ENCODE measurements around the gene ASXL1.
"Not testable (repeated sequence)": the region's sequence is repeated elsewhere in the genome, so short reads cannot be mapped to it uniquely, and the experiment has no call there.

The ASXL1 gene

DNA sequence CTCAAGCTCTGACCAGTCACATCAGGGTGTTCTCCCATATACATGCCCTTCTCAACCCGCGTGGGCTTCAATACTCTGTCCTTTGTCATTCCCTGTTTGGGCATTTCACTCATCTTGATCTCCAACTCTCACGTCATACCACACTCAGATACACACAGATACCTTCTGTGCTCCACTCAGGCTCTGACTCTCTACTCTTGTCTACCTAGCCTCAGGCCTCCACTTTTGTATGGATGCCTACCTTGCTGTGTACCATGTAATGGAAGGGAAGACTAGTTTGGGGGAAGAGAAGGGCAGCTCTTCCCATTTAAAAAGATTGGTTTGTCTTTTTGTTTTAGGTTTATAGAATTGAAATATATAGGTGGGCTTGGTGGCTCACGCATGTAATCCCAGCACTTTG, 48.6 kb downstream of the ASXL1 start:
- ATAC-seq (replicated peaks; ENCODE audit: extremely low read depth, poor library complexity, severe bottlenecking) (no peak), DNase-seq (ENCODE audit: low spot score in 2 of 2) (no peak)
- H3K4me1 Mint-ChIP-seq, result peaks cover 32% of the 10 kb centered on the region
- peak overlapping the region; percentile 62 for H3K27ac Mint-ChIP-seq (ENCODE audit: low read depth)
- H3K4me3 Mint-ChIP-seq, result no peak overlapping the region
- no peaks in the 10 kb centered on the region for H3K9me3 Mint-ChIP-seq
- no peaks in the 10 kb centered on the region for H3K27me3 Mint-ChIP-seq
- peaks cover 6% of the 10 kb centered on the region for H3K36me3 Mint-ChIP-seq (ENCODE audit: insufficient read depth)

DNA sequence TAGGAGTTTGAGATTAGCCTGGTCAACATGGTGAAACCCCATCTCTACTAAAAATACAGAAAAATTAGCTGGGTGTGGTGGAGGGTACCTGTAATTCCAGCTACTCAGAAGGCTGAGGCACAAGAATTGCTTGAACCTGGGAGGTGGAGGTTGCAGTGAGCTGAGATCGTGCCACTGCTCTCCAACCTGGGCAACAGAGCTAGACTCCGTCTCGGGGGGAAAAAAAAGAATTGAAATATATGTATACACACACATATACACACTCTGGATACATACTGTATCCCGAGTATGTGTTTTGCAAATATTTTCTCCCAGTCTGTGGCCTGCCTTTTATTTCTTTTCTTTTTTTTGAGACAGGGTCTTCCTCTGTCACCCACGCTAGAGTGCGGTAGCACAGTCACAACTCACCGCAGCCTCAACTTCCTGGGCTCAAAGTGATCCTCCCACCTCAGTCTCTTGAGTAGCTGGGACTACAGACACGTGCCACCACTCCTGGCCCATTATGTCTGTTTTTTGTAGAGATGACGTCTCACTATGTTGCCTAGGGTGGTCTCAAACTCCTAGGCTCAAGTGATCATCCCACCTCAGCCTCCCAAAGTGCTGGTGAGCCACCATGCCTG, 49.1 kb downstream of the ASXL1 start:
- not testable (repeated sequence) for H3K27me3 Mint-ChIP-seq; H3K9me3 Mint-ChIP-seq; H3K36me3 Mint-ChIP-seq (ENCODE audit: insufficient read depth)
- Mint-ChIP-seq H3K4me3 (peak overlapping the region; percentile 55), H3K27ac (ENCODE audit: low read depth) (peak overlapping the region; percentile 62), H3K4me1 (peaks cover 37% of the 10 kb centered on the region)
- peak; percentile 99 for ATAC-seq (replicated peaks; ENCODE audit: extremely low read depth, poor library complexity, severe bottlenecking)
- peak; percentile 25 to 47 for DNase-seq (ENCODE audit: low spot score in 2 of 2)

DNA sequence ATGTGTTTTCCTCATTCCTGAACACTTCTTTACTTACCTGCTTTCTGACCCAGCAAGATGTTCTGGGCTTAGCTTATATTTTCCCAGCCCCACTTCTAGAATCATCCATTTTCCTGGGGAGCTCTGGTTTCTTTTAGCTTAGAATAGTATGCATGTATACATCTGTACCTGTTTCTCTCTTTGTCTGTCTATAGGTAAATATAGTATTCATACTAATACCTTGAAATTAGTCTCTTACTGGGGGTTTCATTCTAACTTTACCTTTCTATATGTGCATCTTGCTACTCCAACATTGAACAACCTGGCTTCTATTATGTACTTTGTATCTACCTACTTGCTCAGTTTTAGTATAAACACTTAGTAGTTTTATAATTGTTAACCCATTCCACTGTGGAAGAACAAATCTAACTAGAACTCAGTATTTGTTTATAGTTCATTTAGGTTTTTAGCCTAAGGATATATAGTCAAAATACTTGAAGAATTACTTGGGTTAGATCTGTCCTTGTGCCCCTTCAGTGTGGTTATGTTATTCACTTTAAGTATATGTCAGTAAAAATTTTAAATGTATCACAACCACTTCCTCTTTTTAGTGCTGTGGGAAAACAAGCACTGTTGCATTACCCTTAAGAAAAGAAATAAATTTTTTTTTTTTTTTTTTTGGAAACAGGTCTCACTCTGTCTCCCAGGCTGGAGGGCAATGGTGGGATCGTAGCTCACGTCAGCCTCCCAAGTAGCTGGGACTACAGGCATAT, 54.0 kb downstream of the ASXL1 start:
- ATAC-seq (replicated peaks; ENCODE audit: extremely low read depth, poor library complexity, severe bottlenecking) (no peak), DNase-seq (ENCODE audit: low spot score in 2 of 2) (no peak)
- Mint-ChIP-seq H3K36me3 (ENCODE audit: insufficient read depth) (peaks cover 10% of the 10 kb centered on the region), H3K4me3 (no peak overlapping the region), H3K4me1 (peaks cover 40% of the 10 kb centered on the region), H3K27ac (ENCODE audit: low read depth) (peak overlapping the region; percentile 68), H3K27me3 (no peaks in the 10 kb centered on the region), H3K9me3 (no peaks in the 10 kb centered on the region)

DNA sequence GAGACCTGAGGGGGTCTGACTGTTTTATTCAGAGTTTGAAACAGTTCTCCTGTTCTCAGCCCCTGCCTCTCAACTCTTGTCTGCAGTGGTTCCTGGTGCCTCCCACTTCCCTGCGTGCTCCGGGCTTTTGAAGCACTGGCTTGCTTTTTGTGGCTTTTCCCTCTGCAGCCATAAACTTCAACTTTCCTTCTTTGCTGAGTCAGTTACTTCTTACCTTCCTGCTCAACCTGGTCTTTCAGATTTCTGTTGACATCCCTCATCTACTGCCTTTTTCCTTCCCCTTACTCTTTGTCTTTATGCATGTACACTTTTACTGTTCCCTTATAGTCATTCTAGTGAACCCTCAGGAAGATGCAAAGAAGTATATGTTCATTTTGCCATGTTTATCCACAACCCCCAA, 57.4 kb downstream of the ASXL1 start:
- Mint-ChIP-seq H3K36me3 (ENCODE audit: insufficient read depth) (peaks cover 14% of the 10 kb centered on the region), H3K4me3 (no peak overlapping the region), H3K9me3 (no peaks in the 10 kb centered on the region), H3K27ac (ENCODE audit: low read depth) (peak overlapping the region; percentile 4), H3K27me3 (no peaks in the 10 kb centered on the region), H3K4me1 (peaks cover 34% of the 10 kb centered on the region)
- DNase-seq (ENCODE audit: low spot score in 2 of 2) (no peak), ATAC-seq (replicated peaks; ENCODE audit: extremely low read depth, poor library complexity, severe bottlenecking) (no peak)

DNA sequence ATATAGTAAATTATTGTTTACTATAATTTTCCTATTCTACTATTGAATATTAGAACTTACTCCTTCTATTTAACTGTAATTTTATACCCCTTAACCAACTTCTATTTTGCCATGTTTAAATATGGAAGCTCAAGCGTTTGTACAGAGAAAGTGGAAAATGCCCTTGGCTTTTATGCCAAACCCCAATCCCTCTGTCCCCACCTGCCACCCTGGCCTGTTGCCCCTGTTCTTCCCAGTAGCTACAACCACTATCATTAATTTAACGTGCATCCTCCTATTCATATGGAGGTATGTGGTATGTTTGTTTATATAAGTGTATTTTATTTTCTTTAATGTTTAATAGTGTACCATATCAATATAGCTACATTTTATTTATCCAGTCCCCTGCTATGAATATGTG, 58.1 kb downstream of the ASXL1 start:
- ATAC-seq (replicated peaks; ENCODE audit: extremely low read depth, poor library complexity, severe bottlenecking), result no peak
- Mint-ChIP-seq H3K27me3 (no peaks in the 10 kb centered on the region), H3K27ac (ENCODE audit: low read depth) (no peak overlapping the region), H3K4me3 (no peak overlapping the region), H3K36me3 (ENCODE audit: insufficient read depth) (peaks cover 17% of the 10 kb centered on the region), H3K9me3 (no peaks in the 10 kb centered on the region), H3K4me1 (peaks cover 34% of the 10 kb centered on the region)
- no peak for DNase-seq (ENCODE audit: low spot score in 2 of 2)

DNA sequence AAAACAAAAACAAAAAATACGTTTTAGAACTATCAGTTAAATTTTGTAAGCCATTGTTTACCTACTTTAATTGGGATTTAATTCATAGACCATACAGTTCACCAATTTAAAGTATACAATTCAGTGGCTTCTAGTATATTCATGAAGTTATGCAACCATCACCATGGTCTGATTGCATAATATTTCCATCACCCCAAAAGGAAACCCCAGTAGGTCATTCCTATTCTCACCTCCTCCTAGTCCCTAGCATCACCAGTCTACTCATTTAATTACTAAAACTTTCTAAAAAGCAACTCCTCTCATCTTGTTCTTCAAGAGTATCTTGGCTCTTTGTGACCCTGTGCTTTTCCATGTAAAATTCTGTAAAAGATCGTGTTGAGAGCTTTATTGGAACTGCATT, 60.2 kb downstream of the ASXL1 start:
- Mint-ChIP-seq H3K4me1 (peaks cover 31% of the 10 kb centered on the region), H3K9me3 (no peaks in the 10 kb centered on the region), H3K36me3 (ENCODE audit: insufficient read depth) (peaks cover 16% of the 10 kb centered on the region), H3K27ac (ENCODE audit: low read depth) (no peak overlapping the region), H3K4me3 (no peak overlapping the region), H3K27me3 (no peaks in the 10 kb centered on the region)
- ATAC-seq (replicated peaks; ENCODE audit: extremely low read depth, poor library complexity, severe bottlenecking) (no peak), DNase-seq (ENCODE audit: low spot score in 2 of 2) (no peak)

DNA sequence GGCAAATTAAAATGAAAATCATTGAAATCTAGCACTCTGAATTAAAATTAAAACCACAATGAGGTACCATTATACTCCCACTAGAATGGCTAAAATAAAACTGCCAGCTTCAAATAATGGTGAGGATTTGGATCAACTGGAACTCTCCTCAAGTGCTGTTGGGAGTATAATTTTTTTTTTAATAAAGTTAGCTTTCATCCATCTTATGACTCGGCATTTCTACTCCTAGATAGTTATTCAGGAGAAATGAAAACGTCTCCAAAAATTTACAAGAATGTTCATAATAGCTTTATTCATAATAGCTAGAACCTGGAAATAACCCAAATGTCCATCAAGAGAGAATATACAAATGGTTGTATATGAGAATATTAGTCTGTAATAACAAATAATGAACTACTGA, 63.2 kb downstream of the ASXL1 start:
- no peak for DNase-seq (ENCODE audit: low spot score in 2 of 2)
- Mint-ChIP-seq H3K27ac (ENCODE audit: low read depth) (no peak overlapping the region), H3K4me1 (peaks cover 16% of the 10 kb centered on the region), H3K27me3 (no peaks in the 10 kb centered on the region), H3K4me3 (no peak overlapping the region), H3K36me3 (ENCODE audit: insufficient read depth) (peaks cover 10% of the 10 kb centered on the region), H3K9me3 (no peaks in the 10 kb centered on the region)
- no peak for ATAC-seq (replicated peaks; ENCODE audit: extremely low read depth, poor library complexity, severe bottlenecking)

DNA sequence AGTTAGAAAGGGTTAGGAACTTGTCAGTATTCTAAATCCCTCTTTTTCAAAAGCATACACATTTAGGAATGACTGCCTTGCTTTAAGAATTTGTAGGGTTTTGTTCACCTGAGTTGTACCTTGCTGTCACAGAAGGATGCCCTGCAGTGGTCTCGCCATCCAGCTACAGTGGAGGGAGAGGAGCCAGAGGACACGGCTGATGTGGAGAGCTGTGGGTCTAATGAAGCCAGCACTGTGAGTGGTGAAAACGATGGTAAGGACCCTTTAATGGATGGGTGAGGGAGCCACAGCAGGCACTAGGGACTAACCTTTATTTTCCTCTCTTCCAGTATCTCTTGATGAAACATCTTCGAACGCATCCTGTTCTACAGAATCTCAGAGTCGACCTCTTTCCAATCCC, 69.9 kb downstream of the ASXL1 start:
- Mint-ChIP-seq H3K9me3 (no peaks in the 10 kb centered on the region), H3K4me1 (peaks cover 17% of the 10 kb centered on the region), H3K27ac (ENCODE audit: low read depth) (no peak overlapping the region), H3K36me3 (ENCODE audit: insufficient read depth) (peaks cover 48% of the 10 kb centered on the region), H3K27me3 (no peaks in the 10 kb centered on the region), H3K4me3 (no peak overlapping the region)
- ATAC-seq (replicated peaks; ENCODE audit: extremely low read depth, poor library complexity, severe bottlenecking) (no peak), DNase-seq (ENCODE audit: low spot score in 2 of 2) (no peak)

DNA sequence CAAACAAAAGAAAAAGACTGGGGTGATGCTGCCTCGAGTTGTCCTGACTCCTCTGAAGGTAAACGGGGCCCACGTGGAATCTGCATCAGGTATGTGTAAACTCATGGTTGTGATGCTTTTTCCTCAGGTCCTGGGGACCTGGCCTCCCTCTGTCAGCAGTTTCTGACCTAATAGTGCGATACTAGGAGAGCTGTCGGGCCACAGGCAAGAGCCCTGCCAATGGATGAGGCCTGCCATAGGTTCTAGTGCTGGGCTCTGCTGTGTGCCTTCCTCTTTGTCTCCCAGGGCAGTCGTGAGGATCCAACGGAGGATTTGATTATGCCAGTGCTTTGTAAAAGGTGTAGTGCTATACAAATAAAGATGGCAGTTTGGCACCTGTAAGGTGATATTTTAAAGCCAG, 71.2 kb downstream of the ASXL1 start:
- H3K27me3 Mint-ChIP-seq, result no peaks in the 10 kb centered on the region
- H3K27ac Mint-ChIP-seq (ENCODE audit: low read depth), result no peak overlapping the region
- ATAC-seq (replicated peaks; ENCODE audit: extremely low read depth, poor library complexity, severe bottlenecking) (no peak), DNase-seq (ENCODE audit: low spot score in 2 of 2) (no peak)
- H3K4me3 Mint-ChIP-seq, result no peak overlapping the region
- peaks cover 17% of the 10 kb centered on the region for H3K4me1 Mint-ChIP-seq
- H3K9me3 Mint-ChIP-seq, result no peaks in the 10 kb centered on the region
- H3K36me3 Mint-ChIP-seq (ENCODE audit: insufficient read depth), result peaks cover 61% of the 10 kb centered on the region

DNA sequence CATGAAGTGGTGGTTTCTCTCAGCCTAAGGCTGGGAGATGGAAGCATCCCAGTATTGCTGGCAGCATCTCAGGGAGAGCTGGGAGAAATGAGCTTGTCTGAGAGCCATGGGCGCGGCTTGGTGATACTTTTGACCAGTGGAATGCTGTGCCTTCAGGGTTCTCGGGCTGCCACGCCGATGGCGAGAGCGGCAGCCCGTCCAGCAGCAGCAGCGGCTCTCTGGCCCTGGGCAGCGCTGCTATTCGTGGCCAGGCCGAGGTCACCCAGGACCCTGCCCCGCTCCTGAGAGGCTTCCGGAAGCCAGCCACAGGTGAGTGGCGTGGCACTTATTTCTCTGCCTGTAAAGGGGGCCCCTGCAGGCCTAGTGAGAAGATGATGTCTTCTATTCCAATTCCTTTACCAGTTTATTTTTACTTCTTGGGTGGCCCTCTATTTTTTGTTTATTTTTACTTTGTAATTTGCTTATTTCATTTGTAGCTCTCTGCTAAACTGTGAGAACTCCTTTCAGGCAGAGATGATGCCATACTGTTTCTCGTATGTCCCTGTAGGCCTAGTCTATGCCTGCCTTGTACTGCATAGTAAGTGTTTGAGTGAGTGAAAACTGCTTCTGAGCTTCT, 71.7 kb downstream of the ASXL1 start:
- Mint-ChIP-seq H3K36me3 (ENCODE audit: insufficient read depth) (peaks cover 61% of the 10 kb centered on the region), H3K4me3 (no peak overlapping the region), H3K27me3 (no peaks in the 10 kb centered on the region), H3K9me3 (no peaks in the 10 kb centered on the region), H3K27ac (ENCODE audit: low read depth) (no peak overlapping the region), H3K4me1 (peaks cover 15% of the 10 kb centered on the region)
- ATAC-seq (replicated peaks; ENCODE audit: extremely low read depth, poor library complexity, severe bottlenecking) (no peak), DNase-seq (ENCODE audit: low spot score in 2 of 2) (no peak)

DNA sequence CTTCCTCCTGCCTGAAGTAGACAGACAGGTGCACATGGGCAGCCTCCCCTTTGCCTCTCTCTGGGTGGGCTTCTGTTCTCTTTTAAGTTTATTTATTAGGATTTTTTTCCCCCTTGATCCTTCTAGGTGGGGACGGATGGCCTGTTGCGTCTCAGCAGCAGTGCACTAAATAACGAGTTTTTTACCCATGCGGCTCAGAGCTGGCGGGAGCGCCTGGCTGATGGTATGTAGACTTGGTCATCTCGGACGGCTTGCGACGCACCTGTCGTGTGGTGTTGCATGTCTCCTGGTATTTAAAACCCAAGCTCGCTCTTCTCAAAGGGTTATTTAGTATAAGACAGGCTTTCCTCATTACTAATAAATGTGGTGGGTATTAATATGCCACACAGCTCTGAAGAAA, 73.3 kb downstream of the ASXL1 start:
- ATAC-seq (replicated peaks; ENCODE audit: extremely low read depth, poor library complexity, severe bottlenecking) (no peak), DNase-seq (ENCODE audit: low spot score in 2 of 2) (no peak)
- Mint-ChIP-seq H3K27me3 (no peaks in the 10 kb centered on the region), H3K36me3 (ENCODE audit: insufficient read depth) (peaks cover 70% of the 10 kb centered on the region), H3K27ac (ENCODE audit: low read depth) (no peak overlapping the region), H3K4me1 (peaks cover 11% of the 10 kb centered on the region), H3K9me3 (no peaks in the 10 kb centered on the region), H3K4me3 (no peak overlapping the region)

DNA sequence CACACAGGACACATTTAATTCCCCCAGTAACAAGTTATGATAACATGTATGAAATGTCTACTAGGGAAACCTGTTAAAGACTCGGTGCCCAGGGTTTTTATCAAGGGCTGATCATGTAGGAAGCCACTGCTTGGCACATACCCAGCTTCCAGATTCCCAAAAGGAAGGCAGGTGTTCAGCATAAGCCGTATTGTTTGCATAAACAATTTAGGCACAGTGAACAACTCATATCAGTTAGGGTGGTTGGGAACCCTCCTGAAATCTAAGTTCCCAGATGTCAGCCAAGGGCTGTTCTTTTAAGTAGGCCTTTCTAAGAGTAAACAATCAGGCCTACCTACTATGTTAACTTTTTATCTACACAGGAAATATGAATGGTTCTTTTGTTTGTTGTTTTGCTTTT, 74.1 kb downstream of the ASXL1 start:
- Mint-ChIP-seq H3K36me3 (ENCODE audit: insufficient read depth) (peaks cover 71% of the 10 kb centered on the region), H3K9me3 (no peaks in the 10 kb centered on the region), H3K4me1 (peaks cover 6% of the 10 kb centered on the region), H3K4me3 (no peak overlapping the region), H3K27ac (ENCODE audit: low read depth) (peak overlapping the region; percentile 1), H3K27me3 (no peaks in the 10 kb centered on the region)
- DNase-seq (ENCODE audit: low spot score in 2 of 2) (no peak), ATAC-seq (replicated peaks; ENCODE audit: extremely low read depth, poor library complexity, severe bottlenecking) (no peak)

Measured in central memory CD8-positive, alpha-beta T cell (primary cell).